T-cell (primary cell): ENCODE measurements around the gene HPN. TPM values are rescaled to one million over a fixed set of nuclear protein-coding genes. Genes with fewer than 3 reads are reported as not detected.
"Not testable (repeated sequence)": the region's sequence is repeated elsewhere in the genome, so short reads cannot be mapped to it uniquely, and the experiment has no call there.

Source experiments
- ATAC-seq, 4 experiments: fragments of 200-7000 bp in 3 of 4; fragments of 150-1000 bp in 1 of 4; cut with Tn5 transposase; replicated peaks in 1 of 4; 1 replicate in 3 of 4; 2 replicates in 1 of 4; pipeline ENCODE4 v1.10.0; 2021; ENCODE audit warnings: moderate library complexity in 3 of 4, mild to moderate bottlenecking in 2 of 4, moderate number of reproducible peaks in 1 of 4
- CTCF ChIA-PET, 2 donors: fragments of 300-600 bp; sonication (Branson Sonifier 250); formaldehyde crosslinking; loops; one replicate each; lab custom pipeline; 2022; ENCODE audit warnings: antibody characterized with exemption in 2 of 2; lab: Charles Lee
- POLR2A ChIA-PET, 2 donors: fragments of 300-600 bp; sonication (Branson Sonifier 250); formaldehyde crosslinking; loops; one replicate each; lab custom pipeline; 2022; ENCODE audit warnings: antibody characterized with exemption in 2 of 2; lab: Charles Lee
- DNase-seq, 35 experiments: peaks; one replicate each; pipeline versions ENCODE4 v3.0.0 to v3.0.0-alpha.2; 2013 to 2023
- H3K27ac ChIP-seq: one replicate; pipeline ENCODE4 v1.5.1; 2013; ENCODE audit warnings: low read length
- H3K27me3 ChIP-seq, 2 experiments: replicated peaks in 1 of 2; 1 replicate in 1 of 2; 2 replicates in 1 of 2; pipeline versions ENCODE4 v1.6.1 to v1.7.0; 2013; ENCODE audit warnings: low read length in 1 of 2, mixed read lengths in 1 of 2; ENCODE audit not compliant: control insufficient read depth in 2 of 2, insufficient read depth in 2 of 2; ENCODE audit errors: extremely low read depth in 1 of 2
- H3K36me3 ChIP-seq, 2 donors: 1 replicate in 1 of 2; 2 replicates in 1 of 2; pipeline versions ENCODE4 v1.6.1 to v1.7.0; 2013; ENCODE audit warnings: low read length in 1 of 2; ENCODE audit not compliant: control insufficient read depth in 2 of 2, insufficient read depth in 1 of 2; ENCODE audit errors: extremely low read depth in 1 of 2
- H3K4me1 ChIP-seq, 2 experiments: 1 replicate in 1 of 2; 2 replicates in 1 of 2; pipeline versions ENCODE4 v1.6.1 to v1.7.0; 2013; ENCODE audit warnings: low read length in 2 of 2, mixed read lengths in 1 of 2; ENCODE audit not compliant: insufficient read depth in 2 of 2, control insufficient read depth in 1 of 2; ENCODE audit errors: extremely low read depth in 1 of 2
- H3K4me3 ChIP-seq, 2 donors: 1 replicate in 1 of 2; 2 replicates in 1 of 2; pipeline versions ENCODE4 v1.5.1 to v1.7.0; 2013; ENCODE audit warnings: mild to moderate bottlenecking in 2 of 2, low read length in 1 of 2, moderate library complexity in 1 of 2; ENCODE audit not compliant: control insufficient read depth in 1 of 2; ENCODE audit errors: extremely low read depth in 1 of 2
- H3K9me3 ChIP-seq: 2 replicates; pipeline ENCODE4 v1.7.0; 2013
- H3K27ac Mint-ChIP-seq, 2 donors: one replicate each; pipeline ENCODE4 v1.8.0; 2020 to 2021; ENCODE audit warnings: mild to moderate bottlenecking in 2 of 2, mixed read lengths in 2 of 2
- H3K27me3 Mint-ChIP-seq, 2 donors: one replicate each; pipeline ENCODE4 v1.8.0; 2021 to 2022; ENCODE audit warnings: mixed read lengths in 2 of 2
- H3K36me3 Mint-ChIP-seq: one replicate; pipeline ENCODE4 v1.8.0; 2021; ENCODE audit warnings: mixed read lengths
- H3K4me1 Mint-ChIP-seq, 3 donors: one replicate each; pipeline ENCODE4 v1.8.0; 2020 to 2022; ENCODE audit warnings: mixed read lengths in 3 of 3, mild to moderate bottlenecking in 1 of 3
- H3K4me3 Mint-ChIP-seq, 3 donors: one replicate each; pipeline ENCODE4 v1.8.0; 2020 to 2022; ENCODE audit warnings: mild to moderate bottlenecking in 3 of 3, mixed read lengths in 3 of 3, moderate library complexity in 3 of 3
- H3K9me3 Mint-ChIP-seq, 3 donors: one replicate each; pipeline ENCODE4 v1.8.0; 2020 to 2022; ENCODE audit warnings: mixed read lengths in 3 of 3
- WGBS: methylation state at CpG from one replicate; pipeline ENCODE4 v1.1.5; 2013; ENCODE audit warnings: missing lambda C conversion rate; ENCODE audit not compliant: insufficient coverage; 5-methylcytosine and 5-hydroxymethylcytosine counted together
- total RNA-seq, 35 experiments: library from RNA in 6 of 35; stranded (reverse) in 6 of 35; fragments of 120-200 nt in 1 of 35; gene quantifications; one replicate each; pipeline versions ENCODE4 v1.2.1 to v1.2.4 and lab custom pipeline; 2013 to 2026

HPN gene
- under 1 TPM in 3 of 5 donors, not detected in 2; 0.41 to 0.51 (median 0.46) TPM for total RNA-seq
- 0.20 TPM for total RNA-seq (2013)
- total RNA-seq (lab: John Stamatoyannopoulos, UW) = 0 to 0.64 (median 0.07) reads per million in 29 experiments

- H3K4me1 Mint-ChIP-seq = peaks cover 24 to 60% (median 56%) of the 10 kb centered on the region in 3 donors
- Histone ChIP-seq H3K27me3 (peaks cover 2 to 57% of the 10 kb centered on the region in 2 experiments), H3K4me1 (peaks cover 3 to 58% of the 10 kb centered on the region in 2 experiments), H3K36me3 (no peaks in the 10 kb centered on the region), H3K9me3 (no peaks in the 10 kb centered on the region), H3K27ac (no peak within 1 kb of the TSS), H3K4me3 (peak within 1 kb of the TSS; percentile 36 to 38)
- DNase-seq = no peak
- no peaks in the 10 kb centered on the region for H3K36me3 Mint-ChIP-seq
- no peaks in the 10 kb centered on the region for H3K9me3 Mint-ChIP-seq
- ChIA-PET CTCF (no interaction called here), POLR2A (no interaction called here)
- no peak for ATAC-seq
- peak within 1 kb of the TSS; percentile 70 to 83 (median 75) for H3K4me3 Mint-ChIP-seq
- peaks cover 0 to 17% of the 10 kb centered on the region in 2 donors for H3K27me3 Mint-ChIP-seq
- WGBS = 74% methylated on average over 12 of the region's 19 CpGs
- H3K27ac Mint-ChIP-seq = peak within 1 kb of the TSS; percentile 19 to 74
These were observed at the start of gene HPN for GRCh38 chr19:35041548-35042055. Gene HPN (plus strand): TSS chr19:35041721. CDS start chr19:35042507, 786 bp downstream.

GRCh38 chr19:34992582-34992981 lies 48.9 kb upstream of the HPN start:
- CTCF ChIA-PET, H3K9me3 ChIP-seq, H3K36me3 Mint-ChIP-seq, H3K27me3 ChIP-seq, H3K27ac ChIP-seq, H3K27me3 Mint-ChIP-seq, H3K36me3 ChIP-seq, H3K9me3 Mint-ChIP-seq, H3K4me3 ChIP-seq: not testable (repeated sequence)
- DNase-seq (peak in 2 of 35 experiments; percentile 40 to 53), ATAC-seq (peak in 1 of 4 experiments; percentile 73)
- Mint-ChIP-seq H3K27ac (peak overlapping the region in 1 of 2 donors; percentile 85), H3K4me3 (peak overlapping the region in 2 of 3 donors; percentile 46 to 63), H3K4me1 (peaks cover 24 to 83% (median 65%) of the 10 kb centered on the region in 3 donors)
- peaks cover 13 to 18% of the 10 kb centered on the region in 2 experiments for H3K4me1 ChIP-seq
- 90% methylated on average over 2 of the region's 7 CpGs for WGBS
- POLR2A ChIA-PET = interaction anchor here in 1 of 2 donors (0.7 kb wide), 1 partner anchor 20 kb away, joined by 3 read pairs; no protein-coding TSS in a partner anchor

DNA sequence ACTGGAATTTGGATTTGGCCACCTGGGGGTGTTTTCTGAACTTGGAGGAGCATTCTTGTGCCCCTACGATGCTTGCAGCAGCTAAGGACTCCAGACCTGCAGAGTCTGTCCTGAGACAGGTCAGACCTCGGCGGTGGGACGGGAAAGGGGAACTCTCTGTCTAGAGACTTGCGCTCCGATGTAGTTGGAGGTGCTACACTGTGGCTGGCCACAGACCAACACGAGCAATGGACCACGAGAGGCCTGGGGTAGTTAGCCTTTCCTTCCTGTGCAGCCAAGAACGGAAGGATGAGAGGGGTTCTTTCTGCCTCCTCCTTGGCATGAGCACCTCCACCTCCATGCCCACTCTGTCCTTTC lies 47.3 kb upstream of the HPN start:
- Mint-ChIP-seq H3K4me3 (peak overlapping the region in 1 of 3 donors; percentile 3), H3K27ac (peak overlapping the region in 1 of 2 donors; percentile 84), H3K4me1 (peaks cover 38 to 82% (median 70%) of the 10 kb centered on the region in 3 donors), H3K36me3 (no peaks in the 10 kb centered on the region), H3K9me3 (no peaks in the 10 kb centered on the region), H3K27me3 (no peaks in the 10 kb centered on the region)
- DNase-seq = no peak
- ChIA-PET CTCF (no interaction called here), POLR2A (interaction anchor here in 1 of 2 donors (0.6 to 0.7 kb wide), 2 partner anchors 11 to 209 kb away, joined by 3 read pairs; no protein-coding TSS in a partner anchor)
- H3K4me3 ChIP-seq = no peak overlapping the region
- peaks cover 22 to 35% of the 10 kb centered on the region in 2 experiments for H3K4me1 ChIP-seq
- no peaks in the 10 kb centered on the region for H3K27me3 ChIP-seq
- no peaks in the 10 kb centered on the region for H3K36me3 ChIP-seq
- no peaks in the 10 kb centered on the region for H3K9me3 ChIP-seq
- WGBS = 88% methylated on average over 7 of the region's 9 CpGs
- no peak overlapping the region for H3K27ac ChIP-seq
- no peak for ATAC-seq

DNA sequence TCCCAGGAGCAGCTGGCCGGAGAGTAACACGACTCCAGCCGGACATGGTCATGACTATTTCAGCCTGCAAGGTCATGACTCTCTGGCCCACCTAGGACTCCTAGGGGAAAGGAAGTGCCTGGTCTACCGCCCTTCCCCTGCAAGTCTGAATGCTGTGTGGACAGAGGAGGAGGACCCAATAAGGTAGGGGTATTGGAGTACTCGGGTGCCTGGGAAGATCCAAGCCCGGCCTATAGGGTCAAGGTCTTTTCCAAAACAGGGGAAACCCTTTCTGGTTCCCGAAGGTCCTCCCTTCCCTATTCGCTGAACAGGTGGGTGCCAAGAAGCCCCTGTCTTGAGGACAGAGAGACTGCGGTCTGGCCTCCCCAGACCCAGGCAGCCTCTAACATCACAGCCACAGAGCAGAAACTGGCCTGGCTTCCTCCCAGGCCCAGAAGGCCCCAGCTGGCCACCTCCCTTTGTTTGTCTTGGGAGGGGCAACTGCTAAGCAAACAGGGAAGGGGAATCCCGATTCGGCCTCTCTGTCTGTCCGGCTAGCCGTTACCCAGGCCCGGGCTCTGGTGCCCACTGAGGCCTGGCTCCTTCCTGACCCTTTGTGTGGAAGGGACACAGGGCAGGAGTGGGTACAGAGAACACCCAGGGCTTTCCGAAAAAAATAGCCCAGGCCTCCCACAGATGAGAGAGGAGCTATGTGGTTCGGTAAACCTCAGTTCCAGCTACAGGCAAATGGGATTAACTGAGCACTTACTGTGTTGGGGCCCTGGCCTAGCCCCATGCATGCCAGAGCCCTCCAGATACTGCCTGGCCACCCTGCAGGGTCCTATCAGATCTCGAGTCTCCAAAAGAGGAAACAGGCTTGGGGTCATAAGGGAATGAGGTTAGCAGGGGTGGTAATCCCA lies 46.6 kb upstream of the HPN start:
- Mint-ChIP-seq H3K4me3 (peak overlapping the region in 1 of 3 donors; percentile 91), H3K9me3 (no peaks in the 10 kb centered on the region), H3K4me1 (peaks cover 41 to 84% (median 70%) of the 10 kb centered on the region in 3 donors), H3K27me3 (no peaks in the 10 kb centered on the region), H3K36me3 (no peaks in the 10 kb centered on the region), H3K27ac (peak overlapping the region; percentile 46 to 98)
- POLR2A ChIA-PET = no interaction called here
- Histone ChIP-seq H3K4me1 (peaks cover 26 to 42% of the 10 kb centered on the region in 2 experiments), H3K27me3 (no peaks in the 10 kb centered on the region), H3K27ac (no peak overlapping the region), H3K9me3 (no peaks in the 10 kb centered on the region), H3K36me3 (no peaks in the 10 kb centered on the region), H3K4me3 (no peak overlapping the region)
- CTCF ChIA-PET = interaction anchor here in 1 of 2 donors (0.6 kb wide), 1 partner anchor 17 kb away, joined by 4 read pairs; no protein-coding TSS in a partner anchor
- DNase-seq (no peak), ATAC-seq (no peak)
- WGBS = 95% methylated on average over 12 of the region's 17 CpGs

DNA sequence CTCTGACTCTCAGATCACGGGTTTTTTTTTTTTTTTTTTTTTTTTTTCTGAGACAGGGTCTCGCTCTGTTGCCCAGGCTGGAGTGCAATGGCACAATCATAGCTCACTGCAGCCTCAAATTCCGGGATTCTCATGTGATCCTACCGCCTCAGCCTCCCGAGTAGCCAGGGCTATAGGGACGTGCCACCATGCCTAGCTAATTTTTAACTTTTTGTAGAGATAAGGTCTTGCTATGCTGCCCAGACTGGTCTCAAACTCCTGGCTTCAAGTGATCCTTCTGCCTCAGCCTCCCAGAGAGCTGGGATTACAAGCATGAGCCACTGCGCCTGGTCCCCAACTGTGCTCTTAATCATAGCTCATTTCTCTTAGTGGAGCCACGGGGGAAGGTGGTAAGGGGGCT lies 46.0 kb upstream of the HPN start:
- Histone ChIP-seq H3K36me3 (no peaks in the 10 kb centered on the region), H3K4me3 (no peak overlapping the region), H3K27ac (peak overlapping the region; percentile 91), H3K4me1 (peaks cover 27 to 43% of the 10 kb centered on the region in 2 experiments), H3K9me3 (no peaks in the 10 kb centered on the region), H3K27me3 (no peaks in the 10 kb centered on the region)
- peak overlapping the region; percentile 98 to 99 for H3K27ac Mint-ChIP-seq
- ATAC-seq (no peak), DNase-seq (no peak)
- POLR2A ChIA-PET = no interaction called here
- peaks cover 40 to 79% (median 65%) of the 10 kb centered on the region in 3 donors for H3K4me1 Mint-ChIP-seq
- H3K9me3 Mint-ChIP-seq = no peaks in the 10 kb centered on the region
- CTCF ChIA-PET = interaction anchor here in 1 of 2 donors (0.6 kb wide), 1 partner anchor 17 kb away, joined by 4 read pairs; no protein-coding TSS in a partner anchor
- H3K4me3 Mint-ChIP-seq = peak overlapping the region in 1 of 3 donors; percentile 91
- no peaks in the 10 kb centered on the region for H3K27me3 Mint-ChIP-seq
- 100% methylated on average over 4 of the region's 8 CpGs for WGBS
- H3K36me3 Mint-ChIP-seq = no peaks in the 10 kb centered on the region

- Mint-ChIP-seq H3K27me3 (no peaks in the 10 kb centered on the region), H3K27ac (peak overlapping the region; percentile 98 to 99), H3K4me3 (peak overlapping the region; percentile 67 to 91 (median 71)), H3K9me3 (no peaks in the 10 kb centered on the region), H3K4me1 (peaks cover 50 to 71% (median 69%) of the 10 kb centered on the region in 3 donors), H3K36me3 (no peaks in the 10 kb centered on the region)
- ChIA-PET CTCF (interaction anchor here in 1 of 2 donors (0.8 kb wide), 1 partner anchor 24 kb away, joined by 6 read pairs; no protein-coding TSS in a partner anchor), POLR2A (interaction anchor here in 1 of 2 donors (0.5 to 0.7 kb wide), 4 partner anchors 25 to 808 kb away, joined by 3 to 8 read pairs (median 8); no protein-coding TSS in a partner anchor)
- Histone ChIP-seq H3K4me3 (no peak overlapping the region), H3K36me3 (no peaks in the 10 kb centered on the region), H3K27ac (peak overlapping the region; percentile 91), H3K9me3 (no peaks in the 10 kb centered on the region), H3K4me1 (peaks cover 31 to 59% of the 10 kb centered on the region in 2 experiments), H3K27me3 (no peaks in the 10 kb centered on the region)
- DNase-seq (peak in 13 of 35 experiments; percentile 22 to 73 (median 39)), ATAC-seq (peak; percentile 24 to 58 (median 33))
- WGBS = 21% methylated on average over 2 of the region's 8 CpGs
These were observed 44.4 kb upstream of the HPN start for GRCh38 chr19:34997071-34997617.
